B cell (primary cell): ENCODE data around the gene DDX39B.

Experiments
- CTCF ChIP-seq: fragments of 200-600 bp; IDR thresholded peaks from one replicate; pipeline ENCODE4 v1.8.0; 2022; ENCODE audit warnings: antibody characterized with exemption, mild to moderate bottlenecking
- EZH2 ChIP-seq: IDR thresholded peaks from 2 replicates; pipeline ENCODE4 v1.6.1; 2012; ENCODE audit warnings: borderline replicate concordance, low read depth, mild to moderate bottlenecking, moderate library complexity, low read length; ENCODE audit not compliant: insufficient read depth, poor library complexity, severe bottlenecking

- no peak for TF ChIP-seq CTCF
- no peak for TF ChIP-seq EZH2
These were observed 15.9 kb upstream of the DDX39B start for GRCh38 chr6:31557443-31558317.
